K562 (cell line): ENCODE results near the gene LPIN3. TPM values are rescaled to one million over a fixed set of nuclear protein-coding genes. Genes with fewer than 3 reads are reported as not detected.

Source experiments
- BCOR ChIP-seq: fragments of 450-650 bp; IDR thresholded peaks from 2 replicates; pipeline ENCODE4 v1.6.1; 2016
- BRD4 ChIP-seq: fragments of 200-600 bp; sonication (generic); IDR thresholded peaks from 2 replicates; pipeline ENCODE4 v1.6.1; 2017; ENCODE audit warnings: inconsistent platforms
- HDAC1 ChIP-seq, 2 experiments: fragments of 450-650 bp; IDR thresholded peaks; 2 replicates each; pipeline ENCODE4 v1.6.1; 2016 to 2017; ENCODE audit warnings: inconsistent platforms in 1 of 2, mild to moderate bottlenecking in 1 of 2, moderate library complexity in 1 of 2
- MEF2A ChIP-seq: IDR thresholded peaks from 2 replicates; pipeline ENCODE4 v1.6.1; 2011; ENCODE audit warnings: low read depth, mild to moderate bottlenecking, low read length, moderate library complexity; ENCODE audit not compliant: control insufficient read depth
- MGA ChIP-seq: fragments of 450-650 bp; IDR thresholded peaks from 2 replicates; pipeline ENCODE4 v1.6.1; 2016; ENCODE audit warnings: mild to moderate bottlenecking, moderate library complexity
- PKNOX1 ChIP-seq: fragments of 450-650 bp; IDR thresholded peaks from 2 replicates; pipeline ENCODE4 v1.6.1; 2016
- PRPF4 ChIP-seq: fragments of 200-400 bp; formaldehyde crosslinking; IDR thresholded peaks from one replicate; pipeline ENCODE4 v1.6.1; 2017; ENCODE audit warnings: low read length, low read depth, mild to moderate bottlenecking; ENCODE audit not compliant: insufficient read depth, poor library complexity, severe bottlenecking
- TAF15 ChIP-seq: fragments of 200-400 bp; formaldehyde crosslinking; IDR thresholded peaks from 2 replicates; pipeline ENCODE4 v1.6.1; 2017; ENCODE audit warnings: mild to moderate bottlenecking, low read depth, low read length, moderate library complexity
- TBP ChIP-seq: optimal IDR thresholded peaks from 2 replicates; pipeline ENCODE3; 2011; ENCODE audit warnings: low read depth, low read length, improper control_type of control experiment
- ZBTB2 ChIP-seq: fragments of 450-650 bp; IDR thresholded peaks from 2 replicates; pipeline ENCODE4 v1.6.1; 2016; ENCODE audit warnings: antibody characterized with exemption
- ZNF232 ChIP-seq: sonication (generic); formaldehyde crosslinking; IDR thresholded peaks from 2 replicates; pipeline ENCODE4 v1.8.0; 2022; ENCODE audit warnings: mild to moderate bottlenecking, missing genetic modification reagents
- ZNF408 ChIP-seq: fragments of 250-450 bp; sonication (Bioruptor Pico); IDR thresholded peaks from 2 replicates; pipeline ENCODE4 v1.4.0; 2020; ENCODE audit warnings: low read depth, mild to moderate bottlenecking, moderate library complexity
- ZNF583 ChIP-seq: fragments of 250-450 bp; sonication (Bioruptor Pico); IDR thresholded peaks from 2 replicates; pipeline ENCODE4 v1.4.0; 2020
- polyA plus RNA-seq, 8 experiments: library from polyadenylated mRNA; depleted of rRNA in 4 of 8; stranded (reverse) in 5 of 8; unstranded in 3 of 8; fragments of >200 nt; fragmentation: Nextera tagmentation in 2 of 8; fragmentation: Illumina TruSeq in 1 of 8; extraction: Ambion mirVana in 2 of 8; extraction: Trizol in 1 of 8; gene quantifications; 2 replicates each; pipeline versions ENCODE4 v1.2.1 to v1.2.3, GENCODE V29; 2011 to 2014; ENCODE audit warnings: inconsistent platforms in 1 of 8, missing spikeins in 1 of 8
- total RNA-seq, 7 experiments: library from RNA; depleted of rRNA in 6 of 7; stranded (reverse); fragments of >200 nt in 6 of 7; fragmentation: Illumina TruSeq in 2 of 7; extraction: Trizol in 2 of 7; gene quantifications; 2 replicates each; pipeline versions ENCODE4 v1.2.1 to v1.2.3, GENCODE V29; 2011 to 2021; ENCODE audit warnings: low replicate concordance in 1 of 7

LPIN3 gene
- total and polyA plus RNA-seq, 9 of the 15 experiments (the other 6 are each of a cell fraction or from before 2014, with no cell fraction given): 2.2 to 10.4 (median 5.9) TPM

GRCh38 chr20:41317546-41318270 is 22.9 kb upstream of the LPIN3 start, which contains the start of gene ZHX3 (continued):
- TF ChIP-seq ZNF232 (CRISPR knock-in tag): no peak
- no peak for TF ChIP-seq HDAC1 (IDR thresholded peaks at IDR 0.05)
- no peak for TF ChIP-seq BCOR
- no peak for TF ChIP-seq ZNF408 (CRISPR knock-in tag)
- no peak for TF ChIP-seq TBP
- peak; percentile 83 for TF ChIP-seq ZBTB2
- no peak for TF ChIP-seq MEF2A
- no peak for TF ChIP-seq TAF15
- no peak for TF ChIP-seq BRD4
- TF ChIP-seq PRPF4: no peak
- TF ChIP-seq MGA: no peak
- TF ChIP-seq PKNOX1: no peak
- no peak for TF ChIP-seq ZNF583 (CRISPR knock-in tag)
